Measurements from ENCODE around the gene CALCOCO1. TPM values are rescaled to one million over a fixed set of nuclear protein-coding genes. Genes with fewer than 3 reads are reported as not detected.

Gene CALCOCO1
- total RNA-seq, 1 experiment from 2014 or later: 27.0 TPM

DNA sequence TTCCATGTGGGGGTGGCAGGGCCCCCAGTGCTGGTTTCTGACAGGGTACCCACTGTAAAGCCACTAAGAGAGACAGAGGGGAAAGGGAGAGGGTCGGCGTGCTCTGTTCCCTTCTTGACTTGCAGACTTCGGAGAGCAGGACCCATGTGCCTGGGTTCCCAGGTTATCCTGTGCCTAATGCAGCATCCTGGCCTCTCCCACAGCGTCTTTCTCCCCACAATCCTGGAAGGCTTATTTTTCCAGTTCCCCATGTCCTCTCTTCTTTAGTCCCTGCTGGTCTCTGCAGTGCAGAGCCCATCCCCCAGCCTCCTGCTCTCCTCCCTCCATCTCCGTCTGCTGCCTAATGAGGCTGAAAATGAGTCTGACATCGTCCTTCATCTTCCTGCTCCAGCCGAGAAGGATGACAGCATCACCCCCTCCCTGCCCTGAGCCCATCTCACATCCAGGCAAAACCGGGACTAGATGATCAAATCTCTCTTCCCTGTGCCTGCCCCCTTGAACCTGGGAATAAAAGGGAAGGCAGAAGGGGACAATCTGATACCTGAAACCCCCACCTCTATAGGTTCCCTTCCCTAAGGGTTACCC lies 15.1 kb downstream of the CALCOCO1 start:
- DNase-seq (ENCODE audit: low read depth in 1 of 2, low spot score in 2 of 2): no peak
- H3K27me3 ChIP-seq (replicated peaks): peaks cover 9% of the 10 kb centered on the region
- peaks cover 2% of the 10 kb centered on the region; the same call in 1 of the 2 replicates for H3K36me3 ChIP-seq

DNA sequence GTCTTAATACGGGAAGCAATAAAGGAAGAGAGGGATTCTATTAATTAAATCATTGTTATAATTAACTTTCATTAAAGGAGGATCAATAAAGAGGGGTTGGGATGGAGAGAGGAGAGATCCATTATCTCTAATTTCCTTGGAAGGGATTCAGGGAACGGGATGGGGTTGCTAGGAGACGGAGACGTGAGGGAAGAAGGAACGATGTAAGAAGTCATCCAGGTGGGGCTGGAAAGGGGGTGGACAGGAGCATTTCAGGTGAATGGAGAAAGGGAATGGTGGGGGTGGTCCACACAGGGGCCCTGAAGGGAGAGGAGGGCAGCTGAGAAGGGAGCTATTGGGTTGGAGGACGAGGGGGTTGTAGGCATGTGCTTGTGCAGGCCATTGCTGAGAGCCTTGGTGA lies 17.2 kb downstream of the CALCOCO1 start:
- no peak for DNase-seq (ENCODE audit: low read depth in 1 of 2, low spot score in 2 of 2)
- peaks cover 2% of the 10 kb centered on the region; the same call in 1 of the 2 replicates for H3K36me3 ChIP-seq
- H3K4me3 ChIP-seq: no peak overlapping the region
- H3K27ac ChIP-seq: no peak overlapping the region
- H3K9me3 ChIP-seq (replicated peaks): no peaks in the 10 kb centered on the region
- H3K4me1 ChIP-seq (replicated peaks): no peaks in the 10 kb centered on the region
- peaks cover 14% of the 10 kb centered on the region for H3K27me3 ChIP-seq (replicated peaks)

More for the DNA sequence above, 15.1 kb downstream of the CALCOCO1 start:
- Histone ChIP-seq H3K4me3 (no peak overlapping the region), H3K4me1 (replicated peaks) (no peaks in the 10 kb centered on the region), H3K9me3 (replicated peaks) (no peaks in the 10 kb centered on the region), H3K27ac (no peak overlapping the region)

DNA sequence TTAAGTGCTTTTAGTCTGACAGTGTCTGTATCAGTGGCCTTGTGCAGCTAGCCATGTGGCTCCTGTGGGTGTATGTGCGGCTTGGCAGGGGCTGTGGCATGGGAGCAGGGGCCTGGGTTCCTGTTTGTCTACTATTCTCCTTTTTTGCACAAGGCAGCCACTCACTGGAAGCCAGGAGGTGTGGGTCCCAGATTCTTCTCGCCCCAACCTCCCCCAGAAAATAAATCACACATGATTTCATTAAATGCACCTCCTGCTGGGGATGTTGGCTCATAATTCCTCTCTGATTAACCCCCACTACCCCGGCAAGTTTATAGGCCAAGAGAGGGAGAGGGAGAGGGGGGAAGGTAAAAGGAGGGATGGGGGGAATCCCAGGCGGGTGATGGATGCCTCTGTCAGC lies 17.6 kb downstream of the CALCOCO1 start:
- Histone ChIP-seq H3K4me3 (no peak overlapping the region), H3K27me3 (replicated peaks) (peaks cover 14% of the 10 kb centered on the region), H3K4me1 (replicated peaks) (no peaks in the 10 kb centered on the region), H3K36me3 (peaks cover 2% of the 10 kb centered on the region; the same call in 1 of the 2 replicates), H3K27ac (no peak overlapping the region), H3K9me3 (replicated peaks) (no peaks in the 10 kb centered on the region)
- no peak for DNase-seq (ENCODE audit: low read depth in 1 of 2, low spot score in 2 of 2)

DNA sequence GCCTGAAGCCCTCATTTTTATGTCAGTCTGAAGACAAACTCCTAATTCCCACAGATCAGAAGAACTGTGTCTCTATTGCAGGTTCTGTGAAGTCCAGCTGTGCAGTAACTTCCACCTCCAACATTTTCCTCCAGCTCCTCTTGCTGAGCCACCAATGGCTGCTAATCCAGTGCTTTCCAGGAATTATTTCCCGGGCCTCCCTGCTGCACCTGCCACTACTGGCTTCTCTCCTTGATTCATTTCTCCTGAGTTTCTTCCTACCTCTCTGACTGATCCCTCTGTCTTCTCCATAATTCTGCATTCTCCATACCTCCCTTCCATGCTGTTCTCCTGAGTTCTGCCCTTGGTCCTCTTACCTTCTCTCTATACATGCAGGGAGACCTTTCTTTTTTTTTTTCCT lies 21.2 kb downstream of the CALCOCO1 start:
- Histone ChIP-seq H3K4me1 (replicated peaks) (no peaks in the 10 kb centered on the region), H3K27me3 (replicated peaks) (peaks cover 26% of the 10 kb centered on the region), H3K27ac (no peak overlapping the region), H3K4me3 (no peak overlapping the region), H3K36me3 (no peaks in the 10 kb centered on the region), H3K9me3 (replicated peaks) (no peaks in the 10 kb centered on the region)
- DNase-seq (ENCODE audit: low read depth in 1 of 2, low spot score in 2 of 2): no peak

DNA sequence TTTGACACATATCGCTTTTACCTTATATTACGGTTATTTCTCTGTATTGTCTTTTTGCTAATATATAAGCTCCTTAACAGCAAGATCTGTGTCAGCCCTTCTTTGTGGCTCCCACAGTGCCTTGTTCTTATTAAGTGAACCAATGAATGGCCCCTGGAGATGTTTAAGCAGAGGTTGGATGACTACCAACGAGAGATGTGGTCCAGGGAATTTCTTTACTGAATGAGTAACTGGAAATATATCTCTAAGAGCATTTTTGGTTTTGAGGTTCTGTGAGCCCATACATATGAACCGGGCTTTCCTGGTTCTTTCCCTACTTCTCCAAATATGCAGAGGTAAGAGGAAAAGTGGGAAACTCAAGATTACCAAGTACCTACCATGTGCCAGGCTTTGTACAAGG lies 23.5 kb downstream of the CALCOCO1 start:
- H3K27me3 ChIP-seq (replicated peaks): peaks cover 44% of the 10 kb centered on the region
- no peak overlapping the region for H3K4me3 ChIP-seq
- no peak overlapping the region for H3K27ac ChIP-seq
- H3K4me1 ChIP-seq (replicated peaks): no peaks in the 10 kb centered on the region
- no peaks in the 10 kb centered on the region for H3K36me3 ChIP-seq
- no peaks in the 10 kb centered on the region for H3K9me3 ChIP-seq (replicated peaks)
- no peak for DNase-seq (ENCODE audit: low read depth in 1 of 2, low spot score in 2 of 2)

DNA sequence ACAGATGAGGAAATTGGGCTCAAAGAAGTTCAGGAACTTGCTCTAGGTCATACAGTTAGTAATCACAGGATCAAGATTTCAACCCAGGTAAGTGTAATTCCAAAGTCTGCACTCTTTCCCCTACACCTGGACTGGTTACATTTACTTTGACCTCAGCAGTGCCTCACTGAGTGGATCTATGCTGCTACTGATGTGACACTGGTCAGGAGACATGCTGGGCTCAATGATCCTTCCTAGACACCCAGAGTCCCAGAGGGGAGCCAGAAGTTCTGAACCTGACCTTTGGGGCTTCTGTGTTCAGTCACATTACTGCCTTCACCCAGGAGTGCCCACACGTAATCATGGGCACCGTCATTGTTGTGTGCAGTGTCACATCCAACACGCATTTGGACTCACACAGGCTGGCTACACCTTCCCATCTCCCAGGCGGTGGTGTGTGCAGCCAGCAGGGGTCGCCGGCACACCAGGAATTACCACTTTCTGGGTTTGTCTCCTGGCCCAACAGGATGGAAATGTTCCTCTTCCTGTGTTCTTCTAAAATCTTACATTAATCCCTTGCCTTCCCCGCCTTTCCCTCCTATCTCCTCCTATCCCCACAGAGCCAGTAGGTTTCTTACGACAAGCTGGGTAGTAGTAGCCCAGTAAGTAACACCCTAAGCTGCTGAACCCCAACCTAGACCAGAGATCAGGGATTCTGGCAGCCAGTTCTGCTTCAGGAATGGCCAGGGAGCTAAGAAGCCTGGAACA lies 25.6 kb downstream of the CALCOCO1 start:
- Histone ChIP-seq H3K4me3 (no peak overlapping the region), H3K4me1 (replicated peaks) (no peaks in the 10 kb centered on the region), H3K27me3 (replicated peaks) (peaks cover 46% of the 10 kb centered on the region), H3K36me3 (no peaks in the 10 kb centered on the region), H3K9me3 (replicated peaks) (no peaks in the 10 kb centered on the region), H3K27ac (no peak overlapping the region)
- DNase-seq (ENCODE audit: low read depth in 1 of 2, low spot score in 2 of 2): peak; percentile 70 to 77

DNA sequence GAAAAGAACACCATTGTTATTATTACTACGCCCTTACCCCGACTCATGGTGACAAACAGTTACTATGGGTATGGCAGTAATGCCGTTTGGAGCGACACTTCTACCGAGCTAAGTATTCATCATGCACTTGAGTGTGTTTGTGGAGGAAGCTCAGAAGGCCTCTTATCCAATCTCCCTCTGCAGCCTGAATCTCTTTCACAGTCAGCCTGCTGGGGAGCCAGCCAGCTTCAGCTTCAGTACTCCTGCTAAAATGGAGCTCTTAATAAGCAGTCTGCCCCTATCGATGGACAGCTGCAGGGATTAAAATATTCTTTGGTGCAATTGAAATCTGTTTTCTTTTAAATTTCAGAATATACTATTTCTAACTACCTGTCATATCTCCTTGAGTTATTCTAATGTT lies 26.7 kb downstream of the CALCOCO1 start:
- Histone ChIP-seq H3K4me1 (replicated peaks) (peaks cover 5% of the 10 kb centered on the region; the same call in 1 of the 2 replicates), H3K27ac (no peak overlapping the region), H3K36me3 (no peaks in the 10 kb centered on the region), H3K27me3 (replicated peaks) (peaks cover 52% of the 10 kb centered on the region), H3K4me3 (no peak overlapping the region), H3K9me3 (replicated peaks) (no peaks in the 10 kb centered on the region)
- DNase-seq (ENCODE audit: low read depth in 1 of 2, low spot score in 2 of 2): no peak

DNA sequence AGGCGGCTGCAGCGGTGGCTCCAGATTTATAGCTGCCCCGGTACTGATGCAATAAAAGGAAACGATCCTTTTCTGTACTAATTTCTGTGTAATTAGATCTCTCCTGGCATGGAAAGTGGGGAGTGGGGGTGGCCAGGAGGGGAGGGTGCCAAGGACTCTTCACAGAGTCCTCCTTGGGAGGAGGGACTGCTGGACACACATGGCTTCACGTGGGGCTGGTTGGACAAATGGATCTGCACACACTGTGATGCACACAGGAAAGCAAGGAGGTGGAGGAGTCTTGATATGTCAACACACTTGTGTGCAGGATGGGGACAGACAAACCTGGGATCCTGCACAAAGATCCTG lies 27.6 kb downstream of the CALCOCO1 start:
- DNase-seq (ENCODE audit: low read depth in 1 of 2, low spot score in 2 of 2): no peak
- Histone ChIP-seq H3K4me3 (no peak overlapping the region), H3K27ac (no peak overlapping the region), H3K9me3 (replicated peaks) (no peaks in the 10 kb centered on the region), H3K4me1 (replicated peaks) (peaks cover 8% of the 10 kb centered on the region; the same call in 1 of the 2 replicates), H3K27me3 (replicated peaks) (peaks cover 58% of the 10 kb centered on the region), H3K36me3 (no peaks in the 10 kb centered on the region)

DNA sequence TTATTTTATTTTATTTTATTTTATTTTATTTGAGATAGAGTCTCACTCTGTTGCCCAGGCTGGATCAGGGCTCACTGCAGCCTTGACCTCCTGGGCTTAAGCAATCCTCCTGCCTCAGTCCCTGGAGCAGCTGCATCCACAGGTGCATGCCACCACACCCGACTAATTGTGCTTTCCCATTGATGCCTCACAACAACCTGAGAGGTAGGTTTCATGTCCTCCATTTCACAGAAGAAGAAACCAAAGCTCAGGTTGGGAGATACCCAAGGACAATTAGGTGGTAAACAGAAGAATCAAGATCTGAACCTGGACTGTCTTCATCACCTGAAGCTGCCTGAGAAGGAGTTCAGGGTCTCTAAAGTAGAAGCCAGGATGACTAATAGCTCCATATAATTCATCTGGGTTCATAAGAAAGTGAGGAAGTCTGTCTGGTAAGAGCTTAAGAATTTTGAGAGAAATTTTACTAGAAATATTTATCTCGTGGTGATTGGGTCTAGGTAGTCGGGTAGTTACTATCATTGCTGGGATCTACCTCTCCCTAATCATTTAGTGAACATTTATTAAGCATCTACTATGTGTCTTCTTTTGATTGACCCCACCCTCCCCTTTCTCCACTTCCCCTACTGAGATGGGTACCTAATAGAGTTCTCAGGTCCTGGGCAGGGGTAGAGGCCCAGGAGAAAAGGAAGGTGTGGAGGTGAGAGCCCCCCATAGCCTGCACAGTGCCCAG lies 28.1 kb downstream of the CALCOCO1 start:
- Histone ChIP-seq H3K36me3 (no peaks in the 10 kb centered on the region), H3K9me3 (replicated peaks) (no peaks in the 10 kb centered on the region), H3K27me3 (replicated peaks) (peaks cover 60% of the 10 kb centered on the region), H3K4me1 (replicated peaks) (peaks cover 8% of the 10 kb centered on the region; the same call in 1 of the 2 replicates), H3K4me3 (no peak overlapping the region), H3K27ac (no peak overlapping the region)
- no peak for DNase-seq (ENCODE audit: low read depth in 1 of 2, low spot score in 2 of 2)

DNA sequence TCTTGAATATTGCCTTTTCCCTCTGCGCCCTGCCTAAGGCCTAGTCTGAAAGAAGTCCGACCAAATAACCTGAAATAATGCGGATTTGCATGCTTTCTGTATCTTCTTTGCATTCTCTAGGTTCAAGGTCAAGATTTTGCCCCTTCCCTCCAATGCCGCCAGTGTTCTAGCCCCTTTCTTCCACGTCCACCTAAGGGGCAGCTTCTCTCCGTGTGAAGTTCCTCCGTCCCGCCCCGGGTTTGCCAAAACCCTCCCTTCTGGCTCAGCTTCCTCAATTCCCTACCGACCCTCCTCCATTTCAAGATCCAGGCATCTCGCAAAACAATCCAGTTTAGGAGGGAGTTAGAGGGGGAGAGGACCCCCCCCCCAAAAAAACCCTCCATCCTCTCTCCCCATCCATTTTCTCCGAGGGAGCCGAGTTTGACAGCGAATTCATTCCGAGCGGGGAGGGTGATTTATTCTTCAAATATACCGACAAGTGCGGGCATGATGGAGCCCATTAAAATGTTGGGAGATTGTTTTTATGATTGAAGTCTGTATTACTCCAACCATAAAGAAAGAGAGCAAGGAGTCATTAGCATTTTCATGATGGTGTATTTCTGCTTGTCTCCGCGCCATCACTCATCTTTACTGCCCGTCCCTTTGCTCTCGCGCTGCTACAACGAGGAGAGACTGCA lies 30.5 kb downstream of the CALCOCO1 start:
- no peak overlapping the region for H3K4me3 ChIP-seq

DNA sequence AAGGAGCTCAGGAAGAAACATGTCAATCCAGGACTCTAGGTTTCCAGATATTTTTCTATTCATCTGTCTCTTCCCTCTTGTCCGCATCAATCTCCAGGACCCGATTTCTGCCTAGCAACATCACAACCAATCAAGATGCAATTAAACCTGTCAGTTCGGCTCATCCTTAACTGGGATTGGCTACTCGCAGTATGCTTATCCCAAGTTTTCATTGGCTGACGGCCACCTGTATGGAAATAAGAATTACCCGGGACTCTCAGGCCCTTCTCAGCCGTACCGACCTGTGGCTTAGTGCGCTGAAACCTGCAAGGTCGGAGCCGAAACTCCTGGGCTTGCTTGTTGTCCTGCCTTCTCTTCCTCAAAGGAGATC lies 31.0 kb downstream of the CALCOCO1 start:
- no peak overlapping the region for H3K4me3 ChIP-seq

More for the DNA sequence above, 30.5 kb downstream of the CALCOCO1 start:
- Histone ChIP-seq H3K27ac (no peak overlapping the region), H3K4me1 (replicated peaks) (peaks cover 8% of the 10 kb centered on the region; the same call in 1 of the 2 replicates), H3K27me3 (replicated peaks) (peaks cover 52% of the 10 kb centered on the region), H3K9me3 (replicated peaks) (no peaks in the 10 kb centered on the region), H3K36me3 (no peaks in the 10 kb centered on the region)
- no peak for DNase-seq (ENCODE audit: low read depth in 1 of 2, low spot score in 2 of 2)

DNA sequence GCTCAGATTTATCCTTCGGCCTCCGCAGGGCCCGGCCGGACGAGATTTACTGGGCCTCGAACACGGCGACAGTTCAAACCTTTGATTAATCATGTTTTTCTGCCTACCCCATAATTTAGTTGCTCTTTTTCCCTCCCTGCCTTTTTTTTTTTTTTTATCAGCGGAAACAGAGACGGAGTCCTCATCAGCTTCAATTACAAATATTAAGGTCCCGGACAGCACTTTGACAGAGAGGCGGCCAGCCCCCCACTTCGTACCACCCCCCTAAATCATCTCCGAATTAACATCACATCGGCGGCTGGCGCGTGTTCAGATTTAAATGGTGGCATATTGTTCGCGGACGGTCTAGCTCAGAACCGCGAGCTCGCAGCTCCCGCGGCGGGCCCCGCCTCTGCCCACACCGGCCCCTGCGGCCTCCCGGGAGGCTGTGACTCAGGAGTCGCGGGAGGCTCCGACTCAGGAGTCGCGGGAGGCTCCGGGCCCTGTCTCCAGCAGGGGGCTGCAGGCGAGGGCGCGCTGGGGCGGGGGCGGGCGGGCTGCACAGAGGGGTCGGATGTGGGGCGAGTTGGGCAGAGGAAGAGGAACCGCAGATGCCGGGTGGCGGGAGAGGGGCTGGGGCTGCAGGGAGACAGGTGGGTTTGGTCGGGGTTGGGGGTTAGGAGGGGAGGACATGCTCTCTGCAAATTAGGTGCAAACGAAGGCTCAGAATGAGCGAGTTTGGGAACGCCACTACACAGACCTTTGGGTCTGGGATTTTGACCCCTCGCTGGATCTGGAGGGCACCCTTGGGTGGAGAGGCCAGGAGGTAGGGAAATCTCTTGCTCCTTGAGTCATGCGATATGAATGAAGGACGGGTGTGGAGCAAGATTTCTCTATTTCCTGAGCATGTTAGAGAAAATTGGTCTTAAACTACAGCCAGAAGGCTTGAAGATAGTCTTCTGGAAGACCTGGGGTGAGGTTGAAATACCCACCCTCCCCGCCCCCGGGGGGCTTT lies 31.8 kb downstream of the CALCOCO1 start:
- H3K27me3 ChIP-seq (replicated peaks): peaks cover 43% of the 10 kb centered on the region
- H3K36me3 ChIP-seq: no peaks in the 10 kb centered on the region
- H3K4me1 ChIP-seq (replicated peaks): peaks cover 8% of the 10 kb centered on the region; the same call in 1 of the 2 replicates
- H3K27ac ChIP-seq: no peak overlapping the region
- no peak overlapping the region for H3K4me3 ChIP-seq
- no peak for DNase-seq (ENCODE audit: low read depth in 1 of 2, low spot score in 2 of 2)
- H3K9me3 ChIP-seq (replicated peaks): no peaks in the 10 kb centered on the region

More for the DNA sequence above, 31.0 kb downstream of the CALCOCO1 start:
- DNase-seq (ENCODE audit: low read depth in 1 of 2, low spot score in 2 of 2): peak; percentile 48 to 63
- Histone ChIP-seq H3K27me3 (replicated peaks) (peaks cover 50% of the 10 kb centered on the region), H3K27ac (no peak overlapping the region), H3K4me1 (replicated peaks) (peaks cover 8% of the 10 kb centered on the region; the same call in 1 of the 2 replicates), H3K36me3 (no peaks in the 10 kb centered on the region), H3K9me3 (replicated peaks) (no peaks in the 10 kb centered on the region)

DNA sequence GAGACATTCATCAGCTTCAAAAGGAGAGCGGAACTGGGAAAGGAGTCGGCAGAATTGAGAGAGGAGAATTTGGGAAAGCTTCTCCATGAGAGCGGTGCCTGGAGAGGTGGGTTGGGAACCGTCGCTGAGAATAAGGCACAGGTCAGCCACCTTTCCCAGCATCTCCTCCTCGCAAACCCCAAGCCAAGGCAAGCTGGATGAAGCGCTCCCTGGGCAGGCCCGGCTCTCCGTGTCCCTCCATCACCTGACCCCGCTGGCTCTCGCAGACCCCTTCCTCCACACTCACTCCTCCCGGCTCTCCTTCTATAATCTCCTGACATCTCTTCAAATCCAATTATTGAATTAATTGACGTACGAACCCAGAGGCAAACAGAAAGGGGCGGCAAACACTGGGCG lies 32.5 kb downstream of the CALCOCO1 start:
- H3K4me1 ChIP-seq (replicated peaks): peaks cover 8% of the 10 kb centered on the region; the same call in 1 of the 2 replicates
- H3K36me3 ChIP-seq: no peaks in the 10 kb centered on the region
- H3K27ac ChIP-seq: no peak overlapping the region
- no peak for DNase-seq (ENCODE audit: low read depth in 1 of 2, low spot score in 2 of 2)
- peaks cover 36% of the 10 kb centered on the region for H3K27me3 ChIP-seq (replicated peaks)
- no peak overlapping the region for H3K4me3 ChIP-seq
- no peaks in the 10 kb centered on the region for H3K9me3 ChIP-seq (replicated peaks)

All from SJSA1 (cell line).